GM18861 (cell line): ENCODE results near the gene TUBA4A.
"Not testable (repeated sequence)": the region's sequence is repeated elsewhere in the genome, so short reads cannot be mapped to it uniquely, and the experiment has no call there.

Experiments
- ATAC-seq: cut with Tn5 transposase; IDR thresholded peaks from one replicate; pipeline ENCODE4 v1.9.1; 2021; ENCODE audit not compliant: unreplicated experiment

TUBA4A gene

DNA sequence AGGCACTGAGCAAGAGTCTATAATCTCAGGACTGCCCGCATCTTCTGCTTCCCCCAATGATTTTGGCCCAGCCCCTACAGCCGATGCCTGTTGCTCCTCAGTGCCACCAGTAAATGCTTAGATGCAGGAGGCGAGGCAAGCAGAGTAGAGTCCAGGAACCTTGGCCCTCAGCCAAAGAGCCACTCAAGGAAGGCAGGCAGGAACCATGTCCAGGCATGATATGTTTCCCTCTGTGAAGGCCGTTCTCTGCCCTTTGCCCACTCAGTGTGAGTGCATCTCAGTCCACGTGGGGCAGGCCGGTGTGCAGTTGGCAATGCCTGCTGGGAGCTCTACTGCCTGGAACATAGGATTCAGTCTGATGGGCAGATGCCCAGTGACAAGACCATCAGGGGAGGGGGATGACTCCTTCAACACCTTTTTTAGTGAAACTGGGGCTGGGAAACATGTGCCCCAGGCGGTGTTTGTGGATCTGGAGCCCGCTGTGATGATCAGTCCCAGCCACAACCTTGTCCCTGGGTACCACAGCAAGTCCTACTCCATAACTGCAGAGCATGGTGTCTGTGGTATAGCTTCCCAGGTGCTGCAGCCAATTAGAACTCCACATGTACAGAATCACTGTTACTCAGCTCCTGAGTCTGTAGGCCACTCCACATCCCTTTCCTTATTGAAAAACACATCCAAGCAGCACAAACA lies 15.8 kb upstream of the TUBA4A start:
- ATAC-seq = no peak

DNA sequence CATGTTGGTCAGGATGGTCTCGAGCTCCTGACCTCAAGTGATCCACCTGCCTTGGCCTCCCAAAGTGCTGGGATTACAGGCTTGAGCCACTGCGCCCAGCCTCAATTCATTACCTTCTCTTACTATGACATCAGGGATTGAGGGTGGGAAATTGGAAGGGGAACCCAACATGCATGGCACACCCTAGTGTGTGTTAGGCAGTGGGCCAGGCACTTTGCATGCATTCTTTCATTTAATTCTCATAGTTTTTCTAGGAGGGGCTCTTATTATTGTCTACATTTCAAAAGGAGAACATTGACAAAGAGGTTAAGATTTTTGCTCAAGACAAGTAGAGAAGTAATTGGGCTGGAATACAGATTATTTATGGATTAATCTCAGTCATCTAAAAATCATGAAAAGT lies 14.6 kb upstream of the TUBA4A start:
- no peak for ATAC-seq

DNA sequence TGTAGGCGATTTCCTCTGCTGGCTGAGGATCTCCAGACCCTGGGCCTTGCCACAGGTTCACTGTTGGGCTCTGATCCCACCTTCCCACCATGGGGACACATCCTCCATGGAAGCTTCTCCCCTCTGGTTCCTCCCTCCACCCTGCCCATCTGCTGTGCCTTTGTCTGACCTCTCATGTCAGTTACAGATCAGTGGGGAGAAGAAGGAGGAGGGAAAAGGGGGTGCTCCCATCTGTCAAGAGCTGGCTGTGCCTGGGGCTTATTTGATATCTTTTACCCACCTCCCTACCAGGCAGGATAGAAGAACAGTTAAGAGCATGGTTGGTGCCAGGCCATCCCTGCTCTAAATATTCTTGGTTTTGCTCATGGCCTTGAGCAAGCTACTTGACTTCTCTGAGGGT lies 13.2 kb upstream of the TUBA4A start:
- ATAC-seq = no peak

DNA sequence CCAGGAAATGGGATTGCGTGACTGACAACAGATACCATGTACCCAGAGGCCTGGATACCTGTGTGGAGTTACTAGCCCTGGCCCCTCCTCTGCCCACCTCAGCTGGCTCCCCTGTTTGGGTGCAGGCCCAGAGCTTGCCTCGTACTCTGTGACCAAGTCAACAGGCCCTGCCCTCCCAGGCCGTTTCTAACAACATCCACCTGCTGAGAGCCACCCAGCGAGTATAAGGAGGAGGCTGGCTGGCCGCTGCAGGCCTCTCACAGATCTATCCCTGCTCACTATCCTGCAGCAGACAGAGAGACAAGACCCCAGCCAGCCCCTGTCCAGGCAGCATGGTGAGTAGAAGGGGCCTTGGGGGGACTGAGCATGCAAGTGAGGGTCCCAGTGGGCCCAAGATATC lies 12.5 kb upstream of the TUBA4A start:
- no peak for ATAC-seq

DNA sequence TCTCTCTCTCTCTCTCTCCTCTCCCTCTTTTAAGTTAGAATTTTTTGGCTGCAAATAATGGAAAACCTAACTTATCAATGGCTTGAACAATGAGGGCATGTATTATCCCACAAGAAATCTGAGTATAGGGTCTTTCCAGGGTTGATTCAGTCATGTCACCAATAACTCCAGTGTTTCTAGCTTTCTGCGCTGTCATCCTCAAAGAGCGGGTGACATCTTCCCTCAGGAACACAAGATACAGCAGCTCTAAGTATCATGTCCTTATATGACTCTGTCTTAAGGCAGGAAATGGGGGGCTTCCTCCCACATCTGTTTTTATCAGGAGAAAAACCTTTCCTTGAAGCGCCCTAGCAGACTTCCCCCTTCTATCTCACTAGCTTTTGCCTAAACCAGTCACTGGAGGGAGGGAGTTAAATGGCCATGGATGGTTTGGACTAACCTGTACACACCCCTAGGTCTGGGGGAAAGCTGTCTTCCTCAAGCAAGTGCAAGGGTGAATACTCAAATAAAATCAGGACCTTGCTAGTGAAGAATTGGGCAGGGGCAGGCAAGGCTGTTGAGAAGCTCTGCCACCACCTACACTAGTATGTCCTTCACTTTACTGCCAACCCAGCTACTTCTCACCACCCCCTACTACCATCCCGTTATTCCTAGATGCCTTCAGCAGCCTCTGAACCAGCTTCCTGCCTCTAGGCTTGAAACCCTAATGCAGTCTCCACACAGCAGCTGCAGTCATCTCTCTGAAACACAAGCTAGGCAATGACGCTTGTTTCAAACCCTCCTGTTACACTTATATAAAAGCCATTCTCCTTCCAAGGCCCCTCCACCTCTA lies 7.5 kb upstream of the TUBA4A start:
- ATAC-seq = no peak

DNA sequence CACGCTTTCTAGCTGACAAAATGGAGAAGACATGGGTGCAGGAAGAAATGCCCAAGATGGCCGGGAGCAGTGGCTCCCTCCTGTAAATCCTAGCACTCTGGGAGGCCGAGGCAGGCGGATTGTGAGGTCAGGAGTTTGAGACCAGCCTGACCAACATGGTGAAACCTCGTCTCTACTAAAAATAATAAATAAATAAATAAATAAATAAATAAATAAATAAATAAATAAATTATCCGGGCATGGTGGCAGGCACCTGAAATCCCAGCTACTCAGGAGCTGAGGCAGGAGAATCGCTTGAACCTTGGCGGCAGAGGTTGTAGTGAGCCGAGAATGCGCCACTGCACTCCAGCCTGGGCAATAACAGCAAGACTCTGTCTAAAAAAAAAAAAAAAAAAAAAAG lies 5.2 kb upstream of the TUBA4A start:
- ATAC-seq = not testable (repeated sequence)

DNA sequence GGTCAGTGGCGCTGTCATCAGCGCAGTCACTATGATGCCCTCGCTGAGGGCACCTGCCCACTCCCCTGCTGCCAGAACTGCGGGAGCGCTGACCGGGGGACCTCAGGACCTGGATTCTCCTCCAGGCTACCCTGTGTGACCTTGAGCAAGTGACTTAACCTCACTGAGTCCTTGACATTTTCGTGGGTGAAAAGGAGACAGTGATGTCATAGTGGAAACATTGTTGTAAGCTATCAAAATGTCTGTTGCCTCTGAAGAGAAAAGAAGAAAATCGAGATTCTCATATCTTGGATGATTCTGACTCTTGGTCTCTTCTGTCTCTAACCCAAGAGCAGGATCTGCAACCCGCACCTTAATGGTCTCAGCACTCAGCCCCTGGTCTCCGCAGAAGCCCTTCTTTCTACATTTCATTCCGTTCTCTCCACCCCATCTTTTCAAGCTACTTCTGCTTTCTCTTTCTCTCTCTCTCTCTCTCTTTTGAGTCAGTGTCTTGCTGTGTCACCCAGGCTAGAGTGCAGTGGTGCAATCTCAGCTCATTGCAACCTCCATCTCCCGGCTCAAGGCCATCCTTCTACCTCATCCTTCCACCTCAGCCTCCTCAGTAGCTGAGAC lies 978 bp upstream of the TUBA4A start:
- ATAC-seq = peak; percentile 15

DNA sequence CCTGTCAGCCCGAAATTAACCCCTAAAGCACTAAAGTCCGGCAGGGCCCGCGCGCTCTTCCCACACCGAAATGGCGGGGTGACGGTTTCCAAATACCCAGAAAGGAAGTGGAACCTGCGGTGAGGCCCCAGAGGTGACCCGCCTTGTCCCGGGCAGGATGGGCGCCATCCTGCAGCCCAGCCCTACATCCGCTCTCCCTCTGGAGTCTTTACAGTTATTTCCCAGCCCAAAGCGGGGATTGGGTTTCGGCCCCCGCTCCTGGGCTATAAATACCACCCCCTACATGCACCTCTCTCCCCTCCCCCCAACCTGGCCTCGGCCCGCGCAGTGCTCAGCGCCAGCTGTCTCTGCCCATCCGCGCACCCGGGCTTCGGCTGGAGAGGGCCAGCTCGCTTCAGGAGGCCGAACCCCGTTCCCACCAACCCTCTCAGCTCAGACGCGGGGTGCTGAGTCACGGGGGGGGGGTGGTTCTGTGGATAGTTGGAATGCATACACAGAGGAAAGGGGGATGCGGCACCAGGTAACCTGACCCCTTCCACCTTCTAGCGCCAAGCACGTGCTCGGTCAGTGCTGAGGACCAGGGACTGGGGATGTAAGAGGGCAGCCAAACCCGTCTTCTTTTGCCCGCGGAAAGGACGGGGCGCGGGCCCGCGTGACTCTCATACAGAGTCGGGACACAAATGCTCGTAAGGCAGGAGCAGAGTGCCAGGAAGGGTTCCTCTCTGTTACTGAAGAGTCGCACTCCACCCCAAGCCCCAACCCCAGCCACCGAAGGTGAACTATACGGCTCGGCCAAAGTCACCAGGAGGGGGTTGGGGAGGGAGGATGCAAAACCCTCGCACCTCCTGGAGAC lies 592 bp downstream of the TUBA4A start, which contains the start of gene TUBA4B:
Gene TUBA4B, plus strand, starts transcription at position 344 of the 853 bp plus-strand sequence. Its CDS starts 165 bp downstream, at position 509.
- no peak for ATAC-seq

DNA sequence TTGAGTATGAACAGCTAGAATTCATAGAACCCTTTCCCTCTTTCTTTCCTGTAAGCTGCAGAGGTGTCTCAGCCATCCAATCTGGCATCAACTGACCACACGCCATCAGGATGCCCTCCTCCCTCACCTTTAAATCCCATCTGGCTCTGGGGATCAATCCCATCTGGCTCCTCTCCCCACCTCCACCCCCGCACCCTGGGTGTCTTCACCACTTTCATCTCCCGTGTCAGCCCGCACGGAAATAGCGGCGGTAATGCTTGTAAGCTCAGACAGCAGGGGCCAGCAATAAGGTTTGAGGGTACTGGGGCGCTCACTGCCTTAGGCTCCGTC lies 1.2 kb downstream of the TUBA4A start:
- no peak for ATAC-seq

DNA sequence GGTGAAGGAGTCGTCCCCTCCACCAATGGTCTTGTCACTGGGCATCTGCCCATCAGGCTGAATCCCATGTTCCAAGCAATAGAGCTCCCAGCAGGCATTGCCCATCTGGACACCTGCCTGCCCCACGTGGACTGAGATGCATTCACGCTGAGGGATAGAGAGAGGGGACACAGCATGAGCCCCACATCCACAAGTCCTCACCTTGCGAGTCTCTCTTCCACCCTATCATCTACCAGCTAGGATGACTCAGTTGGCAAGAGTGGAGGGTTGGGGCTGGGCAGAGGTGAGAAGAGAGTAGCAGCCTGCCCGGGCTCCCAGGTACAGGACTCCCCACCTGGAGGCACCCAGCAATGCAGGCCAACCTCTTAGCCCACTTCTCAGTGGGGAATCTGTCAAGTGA lies 1.6 kb downstream of the TUBA4A start:
- ATAC-seq = no peak

DNA sequence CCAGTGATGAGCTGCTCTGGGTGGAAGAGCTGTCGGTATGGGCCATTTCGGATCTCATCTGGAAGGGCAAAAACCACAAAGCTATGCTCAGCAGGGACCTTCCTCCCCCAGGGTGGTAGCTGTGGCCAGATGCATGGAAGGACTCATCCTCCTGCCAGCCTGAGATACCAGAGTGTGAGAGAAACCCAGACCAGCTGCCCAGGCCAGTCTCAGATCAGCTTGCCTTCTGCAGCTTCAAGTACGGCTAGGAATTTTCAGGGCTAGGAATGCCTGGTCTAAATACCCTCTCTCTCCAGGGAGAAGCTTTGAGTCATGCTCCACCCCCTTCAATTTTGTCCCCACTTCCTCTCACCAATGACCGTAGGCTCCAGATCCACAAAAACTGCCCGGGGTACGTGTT lies 2.1 kb downstream of the TUBA4A start:
- no peak for ATAC-seq

DNA sequence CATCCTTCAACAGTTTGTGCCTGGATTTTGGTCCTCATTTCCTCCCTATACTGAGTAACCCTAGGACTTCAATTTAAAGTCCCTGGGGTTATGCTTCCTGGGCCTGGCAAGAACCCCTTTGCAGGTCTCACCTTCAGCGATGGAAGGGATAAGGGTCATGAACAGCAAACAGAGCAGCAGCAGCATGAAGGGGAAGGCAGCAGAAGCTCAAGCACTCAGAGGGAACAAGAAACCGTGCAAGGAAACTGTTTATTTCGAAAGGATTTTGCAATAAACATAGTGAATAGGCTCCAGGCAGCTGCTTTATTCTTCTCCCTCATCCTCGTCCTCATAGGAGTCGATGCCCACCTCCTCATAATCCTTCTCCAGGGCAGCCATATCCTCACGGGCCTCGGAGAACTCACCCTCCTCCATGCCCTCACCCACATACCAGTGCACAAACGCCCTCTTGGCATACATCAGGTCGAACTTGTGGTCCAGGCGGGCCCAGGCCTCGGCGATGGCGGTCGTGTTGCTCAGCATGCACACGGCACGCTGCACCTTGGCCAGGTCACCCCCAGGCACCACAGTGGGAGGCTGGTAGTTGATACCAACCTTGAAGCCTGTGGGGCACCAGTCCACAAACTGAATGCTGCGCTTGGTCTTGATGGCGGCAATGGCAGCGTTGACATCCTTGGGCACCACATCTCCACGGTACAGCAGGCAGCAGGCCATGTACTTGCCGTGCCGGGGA lies 3.5 kb downstream of the TUBA4A start:
- no peak for ATAC-seq

DNA sequence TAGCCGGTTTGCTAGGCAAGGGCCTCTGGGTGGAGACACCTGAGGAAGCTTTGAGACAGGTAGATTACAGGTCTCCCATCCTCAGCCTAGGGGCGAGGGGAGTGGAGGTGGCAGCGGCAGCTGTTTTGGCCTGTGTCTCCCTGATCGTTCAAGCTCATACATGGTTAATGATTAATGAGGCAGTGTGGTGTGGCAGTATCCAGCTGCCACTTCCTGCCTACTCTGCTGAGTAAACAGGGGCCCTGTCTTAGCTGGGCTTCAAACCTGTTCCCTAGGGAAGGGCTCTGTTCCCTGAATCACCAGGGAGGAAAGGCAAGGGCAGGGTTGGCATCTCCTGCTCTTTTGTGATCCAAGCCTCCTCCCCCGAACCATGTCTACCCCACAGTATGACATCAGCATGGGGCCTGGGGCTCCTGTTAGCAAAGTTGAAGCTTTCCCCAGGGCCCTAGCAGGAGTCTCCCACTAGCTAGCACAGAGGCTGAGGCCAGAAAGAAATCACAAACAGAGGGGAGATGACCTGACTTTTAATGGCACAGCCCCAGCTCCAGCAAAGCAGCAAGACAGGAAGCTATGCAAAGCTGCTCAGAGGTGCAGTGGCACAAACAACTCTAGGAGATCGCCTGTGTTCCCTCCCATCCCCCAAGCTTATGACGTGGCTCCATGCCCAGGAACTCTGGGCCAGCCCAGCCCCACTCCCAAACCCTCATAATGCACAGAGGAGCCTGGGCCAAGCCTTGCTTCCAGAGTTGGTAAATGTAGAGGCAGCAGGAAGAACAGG lies 4.3 kb downstream of the TUBA4A start:
- peak; percentile 52 for ATAC-seq

DNA sequence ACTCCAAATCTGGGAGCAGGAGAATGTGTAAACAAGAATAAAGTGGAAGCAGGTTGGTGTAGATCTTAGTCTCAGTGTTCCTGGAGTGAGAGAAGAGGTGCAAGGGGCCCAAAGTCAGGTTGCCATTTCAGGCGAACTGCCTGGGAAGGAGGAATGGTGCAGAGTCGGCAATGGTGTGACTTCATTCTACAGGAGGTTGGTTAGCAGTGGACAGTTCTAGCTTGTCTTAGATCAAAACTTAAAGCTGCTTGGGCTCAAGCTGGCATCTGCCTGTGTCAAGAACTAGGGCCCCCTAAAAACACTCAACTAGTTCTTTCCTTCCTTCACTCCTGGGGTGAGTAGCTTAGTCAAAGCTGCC lies 4.9 kb downstream of the TUBA4A start:
- ATAC-seq = no peak

DNA sequence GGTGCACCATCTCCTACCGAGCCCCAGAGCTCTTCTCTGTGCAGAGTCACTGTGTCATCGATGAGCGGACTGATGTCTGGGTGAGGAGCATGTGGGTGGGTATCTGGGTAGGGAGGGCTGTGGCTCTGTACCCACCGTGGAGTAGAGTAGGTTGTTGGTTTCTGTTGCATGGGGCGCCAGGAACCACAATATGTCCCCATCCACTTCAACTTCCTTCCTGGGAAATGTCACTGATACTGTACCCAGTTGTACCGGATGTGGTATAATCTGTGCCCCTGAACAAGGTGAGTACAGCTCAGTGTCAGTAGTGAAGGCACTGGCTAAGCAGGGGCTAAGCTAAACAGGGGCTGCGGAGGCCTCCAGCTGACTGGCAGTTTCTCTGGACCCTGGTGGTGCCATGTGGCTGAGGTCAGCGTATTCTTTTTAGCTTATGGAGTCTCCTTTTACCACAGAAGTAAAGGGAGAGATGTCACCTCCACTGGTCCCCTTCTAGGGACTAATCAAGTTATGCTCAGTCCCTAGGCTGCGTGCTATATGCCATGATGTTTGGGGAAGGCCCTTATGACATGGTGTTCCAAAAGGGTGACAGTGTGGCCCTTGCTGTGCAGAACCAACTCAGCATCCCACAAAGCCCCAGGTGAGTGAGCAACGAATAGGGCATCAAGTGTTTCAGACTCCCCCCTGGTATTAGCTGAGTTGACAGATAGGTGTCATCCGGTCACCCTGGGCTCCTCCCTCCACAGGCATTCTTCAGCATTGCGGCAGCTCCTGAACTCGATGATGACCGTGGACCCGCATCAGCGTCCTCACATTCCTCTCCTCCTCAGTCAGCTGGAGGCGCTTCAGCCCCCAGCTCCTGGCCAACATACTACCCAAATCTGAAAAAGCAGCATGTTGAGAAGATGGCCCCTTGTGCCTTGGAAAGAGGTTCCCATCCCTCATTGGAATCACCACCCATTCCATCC lies 5.8 kb downstream of the TUBA4A start:
- ATAC-seq = no peak

DNA sequence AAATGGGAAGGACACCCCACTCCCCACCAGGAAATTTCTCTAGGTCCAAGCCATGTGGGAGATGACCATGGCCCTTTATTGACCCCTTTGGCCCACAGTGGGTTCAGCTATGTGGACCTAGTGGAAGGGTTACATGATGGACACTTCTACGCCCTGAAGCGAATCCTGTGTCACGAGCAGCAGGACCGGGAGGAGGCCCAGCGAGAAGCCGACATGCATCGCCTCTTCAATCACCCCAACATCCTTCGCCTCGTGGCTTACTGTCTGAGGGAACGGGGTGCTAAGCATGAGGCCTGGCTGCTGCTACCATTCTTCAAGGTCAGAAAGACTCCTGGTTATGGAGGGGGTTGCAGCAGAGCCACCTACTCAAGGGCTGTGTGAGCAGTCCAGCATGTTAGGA lies 7.2 kb downstream of the TUBA4A start:
- ATAC-seq = no peak

DNA sequence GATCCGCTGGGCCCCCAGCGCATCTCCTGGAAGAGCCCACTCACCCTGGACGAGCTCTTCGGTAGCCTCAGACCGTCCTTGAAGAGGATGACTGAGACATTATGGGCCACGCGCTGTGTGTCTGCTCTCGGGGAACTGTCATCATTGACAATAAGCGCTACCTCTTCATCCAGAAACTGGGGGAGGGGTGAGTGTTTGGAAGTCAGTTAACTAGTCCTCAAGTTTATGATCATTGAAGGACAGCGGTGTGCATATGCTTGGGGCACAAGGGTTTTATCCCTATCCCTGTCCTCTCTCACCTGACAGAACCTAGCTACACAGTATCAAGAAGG lies 7.9 kb downstream of the TUBA4A start:
- no peak for ATAC-seq

DNA sequence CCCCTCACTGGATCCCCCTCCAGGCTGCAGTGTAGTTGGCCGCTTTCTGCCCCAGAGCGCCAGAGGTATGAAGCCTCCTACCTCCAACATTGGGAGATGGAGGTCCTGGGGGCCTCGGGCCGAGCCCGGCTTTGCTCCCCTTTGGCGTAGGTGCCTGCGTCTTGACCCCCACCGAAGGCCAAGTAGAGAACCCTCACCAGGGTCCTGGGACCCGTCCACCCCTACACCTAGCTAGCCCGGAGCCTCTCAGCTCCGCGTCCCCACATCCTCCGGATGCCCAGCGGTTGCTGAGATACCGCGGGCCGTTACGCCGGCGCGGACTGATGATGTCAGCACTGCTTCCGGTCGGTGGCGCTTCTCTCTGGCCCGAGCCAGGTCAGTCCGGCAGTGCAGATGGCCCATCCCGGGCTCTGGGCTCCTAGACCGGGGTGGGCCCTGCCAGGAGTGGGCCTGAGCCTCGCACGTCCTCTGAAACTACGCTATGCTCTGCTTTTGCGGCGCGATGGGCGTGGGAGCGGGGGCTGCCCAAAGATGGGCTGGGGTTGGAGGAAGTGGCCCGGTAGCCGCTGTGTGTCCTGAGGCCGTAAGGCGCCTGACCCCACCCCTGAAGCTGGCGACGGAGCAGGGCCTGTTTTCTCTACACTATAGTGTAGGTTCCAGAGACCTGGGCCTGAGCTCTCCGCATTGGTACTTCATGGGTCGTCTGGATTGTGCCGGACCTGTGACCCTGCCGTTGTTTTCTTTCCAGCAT lies 8.4 kb downstream of the TUBA4A start, which contains the start of the genes GLB1L and STK16:
Gene GLB1L, minus strand, starts transcription at position 297 of the 751 bp plus-strand sequence. CDS start 1,871 bp downstream, outside the sequence.
Gene STK16, plus strand, starts transcription at position 332 of the 751 bp plus-strand sequence. CDS start 521 bp downstream, outside the sequence.
- ATAC-seq = peak; percentile 52
